MV-4-11 (cell line): ENCODE results near the gene SLC4A2.
"Not testable (repeated sequence)": the region's sequence is repeated elsewhere in the genome, so short reads cannot be mapped to it uniquely, and the experiment has no call there.

Source experiments
- DNase-seq: peaks from one replicate; lab custom pipeline; 2025; lab: John Stamatoyannopoulos, UW

The SLC4A2 gene, protein sequence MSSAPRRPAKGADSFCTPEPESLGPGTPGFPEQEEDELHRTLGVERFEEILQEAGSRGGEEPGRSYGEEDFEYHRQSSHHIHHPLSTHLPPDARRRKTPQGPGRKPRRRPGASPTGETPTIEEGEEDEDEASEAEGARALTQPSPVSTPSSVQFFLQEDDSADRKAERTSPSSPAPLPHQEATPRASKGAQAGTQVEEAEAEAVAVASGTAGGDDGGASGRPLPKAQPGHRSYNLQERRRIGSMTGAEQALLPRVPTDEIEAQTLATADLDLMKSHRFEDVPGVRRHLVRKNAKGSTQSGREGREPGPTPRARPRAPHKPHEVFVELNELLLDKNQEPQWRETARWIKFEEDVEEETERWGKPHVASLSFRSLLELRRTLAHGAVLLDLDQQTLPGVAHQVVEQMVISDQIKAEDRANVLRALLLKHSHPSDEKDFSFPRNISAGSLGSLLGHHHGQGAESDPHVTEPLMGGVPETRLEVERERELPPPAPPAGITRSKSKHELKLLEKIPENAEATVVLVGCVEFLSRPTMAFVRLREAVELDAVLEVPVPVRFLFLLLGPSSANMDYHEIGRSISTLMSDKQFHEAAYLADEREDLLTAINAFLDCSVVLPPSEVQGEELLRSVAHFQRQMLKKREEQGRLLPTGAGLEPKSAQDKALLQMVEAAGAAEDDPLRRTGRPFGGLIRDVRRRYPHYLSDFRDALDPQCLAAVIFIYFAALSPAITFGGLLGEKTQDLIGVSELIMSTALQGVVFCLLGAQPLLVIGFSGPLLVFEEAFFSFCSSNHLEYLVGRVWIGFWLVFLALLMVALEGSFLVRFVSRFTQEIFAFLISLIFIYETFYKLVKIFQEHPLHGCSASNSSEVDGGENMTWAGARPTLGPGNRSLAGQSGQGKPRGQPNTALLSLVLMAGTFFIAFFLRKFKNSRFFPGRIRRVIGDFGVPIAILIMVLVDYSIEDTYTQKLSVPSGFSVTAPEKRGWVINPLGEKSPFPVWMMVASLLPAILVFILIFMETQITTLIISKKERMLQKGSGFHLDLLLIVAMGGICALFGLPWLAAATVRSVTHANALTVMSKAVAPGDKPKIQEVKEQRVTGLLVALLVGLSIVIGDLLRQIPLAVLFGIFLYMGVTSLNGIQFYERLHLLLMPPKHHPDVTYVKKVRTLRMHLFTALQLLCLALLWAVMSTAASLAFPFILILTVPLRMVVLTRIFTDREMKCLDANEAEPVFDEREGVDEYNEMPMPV

DNA sequence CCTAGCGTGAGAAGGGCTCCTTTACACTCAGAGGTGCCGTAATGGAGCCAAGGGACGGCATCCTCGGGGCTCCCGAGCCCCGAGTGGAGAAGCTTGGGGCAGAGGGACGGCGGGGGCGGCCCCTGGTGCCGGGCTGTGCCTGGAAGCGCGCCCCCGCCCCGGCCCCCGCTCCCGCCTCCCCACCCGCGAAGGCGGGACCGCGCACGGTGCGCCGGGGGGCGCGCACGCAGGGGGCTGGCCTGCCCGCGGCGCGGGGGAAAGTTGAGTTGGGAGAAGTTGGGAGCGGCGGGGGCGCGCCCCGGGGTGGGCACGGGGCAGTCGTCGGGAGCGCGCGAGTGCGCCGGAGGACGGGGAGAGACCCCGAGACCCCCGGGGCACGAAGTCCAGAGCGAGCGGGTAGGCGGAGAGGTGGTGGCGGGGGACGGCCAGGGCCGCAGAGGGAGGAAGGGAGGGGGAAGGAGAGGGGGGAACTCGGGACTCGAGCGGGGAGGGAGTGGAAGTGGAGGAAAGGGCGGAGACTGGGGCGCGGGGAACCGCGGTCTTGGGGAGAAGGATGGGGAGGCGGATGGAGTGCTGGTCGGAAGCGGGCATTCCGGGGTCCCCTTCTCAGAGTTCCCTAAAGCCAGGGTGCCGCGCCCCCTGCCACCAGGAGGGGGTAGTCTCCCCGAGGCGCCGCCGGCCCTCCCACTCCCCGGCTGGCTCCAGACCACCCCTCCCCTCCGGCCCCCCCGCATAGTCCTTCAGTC lies at the start of gene SLC4A2:
TSS of gene SLC4A2 (plus strand) at position 223 of the 746 bp plus-strand sequence. CDS start 2,399 bp downstream, outside the sequence.
- DNase-seq = peak; percentile 59

GRCh38 chr7:151010037-151010306 lies 49.4 kb upstream of the SLC4A2 start:
- DNase-seq = no peak

GRCh38 chr7:151010307-151011096 lies 48.9 kb upstream of the SLC4A2 start:
- DNase-seq = peak; percentile 36

DNA sequence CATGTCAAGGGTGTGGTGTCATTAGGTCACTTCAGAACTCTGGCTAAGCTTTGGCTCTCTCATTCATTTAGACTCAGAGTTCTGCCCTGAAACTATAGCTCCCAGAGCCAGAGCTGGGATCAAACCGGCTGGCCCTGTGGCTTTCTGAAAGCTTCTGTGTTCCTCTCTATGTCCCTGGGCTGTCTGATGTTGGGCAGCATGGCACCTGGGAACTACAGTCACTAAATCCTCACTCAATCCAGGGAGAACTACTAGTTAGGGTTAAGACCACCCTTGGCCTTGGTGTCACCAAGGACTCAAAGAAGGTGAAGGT lies 48.3 kb upstream of the SLC4A2 start:
- DNase-seq = peak; percentile 50

DNA sequence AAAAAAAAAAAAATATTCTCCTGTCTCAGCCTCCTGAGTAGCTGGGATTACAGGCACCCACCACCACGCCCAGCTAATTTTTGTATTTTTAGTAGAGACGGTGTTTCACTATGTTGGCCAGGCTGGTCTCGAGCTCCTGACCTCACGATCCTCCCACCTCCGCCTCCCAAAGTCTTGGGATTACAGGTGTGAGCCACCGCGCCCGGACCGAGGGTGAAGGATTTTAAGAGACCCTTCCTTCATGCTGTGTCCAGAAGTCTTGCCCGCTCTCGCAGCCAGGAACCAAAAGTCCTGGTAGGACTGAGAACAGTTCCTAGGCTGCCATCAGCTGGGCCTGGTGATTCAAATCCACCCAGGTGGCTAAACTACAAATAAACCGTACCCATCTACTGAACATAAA lies 47.8 kb upstream of the SLC4A2 start:
- not testable (repeated sequence) for DNase-seq

DNA sequence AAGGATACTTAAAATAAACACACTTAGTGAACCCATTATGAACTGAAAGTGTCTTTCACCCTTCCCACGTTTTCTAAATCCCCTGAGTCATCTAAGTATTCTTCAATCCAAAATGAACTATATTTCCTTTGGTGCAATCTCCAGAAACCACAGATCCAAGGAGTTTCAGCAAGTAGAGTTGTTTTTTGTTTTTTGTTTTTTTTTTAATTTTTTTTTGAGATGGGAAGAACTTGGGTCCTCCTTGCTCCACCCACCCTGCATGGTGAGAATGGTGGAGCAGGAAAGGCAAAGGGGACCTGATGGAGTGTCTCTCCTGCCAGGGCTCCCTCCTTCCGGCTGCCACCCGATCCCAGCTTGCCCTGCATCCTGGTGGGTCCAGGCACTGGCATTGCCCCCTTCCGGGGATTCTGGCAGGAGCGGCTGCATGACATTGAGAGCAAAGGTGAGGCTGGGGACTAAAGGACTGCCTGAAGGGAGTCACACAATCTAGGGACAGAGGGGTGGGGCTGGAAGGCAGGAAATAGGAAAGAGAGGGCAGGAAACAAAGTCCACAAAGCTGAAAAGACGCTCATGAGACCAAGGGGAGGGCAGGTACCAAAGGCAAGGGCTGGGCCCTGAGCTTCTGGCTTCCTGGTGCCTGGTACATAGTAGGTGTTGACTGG lies 47.2 kb upstream of the SLC4A2 start:
- DNase-seq = no peak

- no peak for DNase-seq
Observed at GRCh38 chr7:151012911-151013347, 46.5 kb upstream of the SLC4A2 start.

GRCh38 chr7:151013356-151013732 lies 46.0 kb upstream of the SLC4A2 start:
- no peak for DNase-seq

- peak; percentile 71 for DNase-seq
Observed at GRCh38 chr7:151013733-151014497, 45.5 kb upstream of the SLC4A2 start.

GRCh38 chr7:151014950-151015349 lies 44.4 kb upstream of the SLC4A2 start:
- DNase-seq = no peak

- DNase-seq = no peak
Observed at GRCh38 chr7:151015967-151016366, 43.4 kb upstream of the SLC4A2 start.

DNA sequence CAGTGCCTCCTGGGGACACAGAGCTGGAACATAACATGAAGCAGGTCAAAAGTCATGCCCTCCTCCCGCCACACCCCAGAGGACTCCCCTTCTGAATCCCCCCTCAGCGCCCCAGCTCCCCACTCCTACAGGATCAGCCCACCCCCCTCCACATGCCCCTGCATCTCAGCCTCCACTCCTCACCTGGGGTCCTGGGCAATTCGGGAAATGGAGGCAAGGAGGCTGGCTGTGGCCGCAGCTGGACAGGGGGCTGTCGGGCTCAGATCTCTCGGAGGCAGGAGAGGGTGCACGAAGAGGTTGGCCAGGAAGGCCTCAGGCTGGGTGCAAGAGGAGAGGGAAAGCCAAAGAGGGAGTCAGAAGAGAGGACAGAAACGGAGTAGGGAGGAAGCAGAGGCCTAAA lies 42.9 kb upstream of the SLC4A2 start:
- no peak for DNase-seq

DNA sequence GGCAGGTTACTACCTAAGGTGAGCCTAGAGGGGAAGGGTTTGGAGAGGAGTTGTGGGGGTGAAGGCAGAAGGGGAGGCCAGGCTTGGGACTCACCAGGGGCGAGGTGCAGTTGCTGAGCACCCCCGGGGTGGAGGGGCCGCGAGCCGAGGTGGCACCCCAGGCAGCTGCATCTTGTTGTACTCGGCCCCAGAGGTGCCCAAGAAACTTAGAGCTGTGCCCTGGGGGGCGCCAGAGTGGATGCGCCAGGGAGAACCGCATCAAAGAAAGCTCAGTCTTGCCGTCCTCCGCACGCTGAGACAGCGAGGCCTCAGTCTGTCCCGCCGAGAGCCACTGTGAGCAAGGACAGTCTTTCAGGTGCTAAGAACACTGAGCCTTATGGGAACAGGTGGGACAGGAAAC lies 42.4 kb upstream of the SLC4A2 start:
- DNase-seq = no peak

DNA sequence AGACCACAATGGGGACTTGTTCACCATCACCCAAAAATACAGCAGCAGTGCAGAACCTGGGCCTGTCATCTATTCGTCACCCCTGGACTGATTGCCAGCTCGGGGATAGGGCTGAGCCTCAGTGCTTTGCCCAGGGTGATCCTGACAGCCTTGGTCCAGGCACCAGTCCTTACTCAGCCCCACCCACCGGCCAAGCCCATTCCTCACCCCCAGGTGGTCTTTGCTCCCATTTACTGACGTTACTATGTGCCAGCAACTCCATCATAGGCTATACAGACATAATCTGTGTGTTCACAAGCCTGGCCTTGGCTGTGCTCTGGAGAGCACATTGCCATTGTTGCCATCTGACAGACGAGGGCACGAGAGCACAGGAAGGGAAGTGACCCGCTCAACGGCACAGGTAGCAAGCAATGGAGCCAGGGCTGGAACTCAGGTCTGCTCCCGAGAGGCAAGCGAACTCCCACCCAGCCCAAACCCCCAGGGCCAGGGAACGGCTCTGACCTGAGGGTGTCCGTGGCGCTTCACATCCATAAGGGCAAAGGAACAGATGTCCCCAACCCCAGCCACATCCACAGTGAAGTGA lies 41.9 kb upstream of the SLC4A2 start:
- peak; percentile 30 for DNase-seq

DNA sequence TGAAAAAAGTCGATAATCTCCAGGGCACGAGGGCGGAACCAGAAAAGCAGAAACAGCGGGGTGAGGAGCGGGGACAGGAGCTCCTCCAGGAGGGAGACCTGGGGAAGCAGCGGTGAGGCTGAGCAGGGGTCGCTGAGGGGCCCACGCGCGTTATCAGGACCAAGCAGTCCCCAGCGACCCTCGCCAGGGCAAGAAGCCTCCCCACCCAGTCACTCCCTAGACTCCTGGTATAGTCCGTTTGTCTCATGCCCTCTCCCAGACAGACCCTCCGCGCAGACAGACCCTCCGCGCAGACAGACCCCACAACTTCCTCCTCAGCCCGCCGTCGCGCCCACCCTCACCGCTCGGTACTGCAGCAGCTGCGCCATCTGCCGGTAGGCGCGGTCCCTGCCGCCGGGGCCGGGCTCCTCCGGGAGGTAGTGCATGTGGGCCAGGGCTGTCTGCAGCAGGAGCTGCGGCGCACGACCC lies 41.4 kb upstream of the SLC4A2 start:
- DNase-seq = peak; percentile 44

DNA sequence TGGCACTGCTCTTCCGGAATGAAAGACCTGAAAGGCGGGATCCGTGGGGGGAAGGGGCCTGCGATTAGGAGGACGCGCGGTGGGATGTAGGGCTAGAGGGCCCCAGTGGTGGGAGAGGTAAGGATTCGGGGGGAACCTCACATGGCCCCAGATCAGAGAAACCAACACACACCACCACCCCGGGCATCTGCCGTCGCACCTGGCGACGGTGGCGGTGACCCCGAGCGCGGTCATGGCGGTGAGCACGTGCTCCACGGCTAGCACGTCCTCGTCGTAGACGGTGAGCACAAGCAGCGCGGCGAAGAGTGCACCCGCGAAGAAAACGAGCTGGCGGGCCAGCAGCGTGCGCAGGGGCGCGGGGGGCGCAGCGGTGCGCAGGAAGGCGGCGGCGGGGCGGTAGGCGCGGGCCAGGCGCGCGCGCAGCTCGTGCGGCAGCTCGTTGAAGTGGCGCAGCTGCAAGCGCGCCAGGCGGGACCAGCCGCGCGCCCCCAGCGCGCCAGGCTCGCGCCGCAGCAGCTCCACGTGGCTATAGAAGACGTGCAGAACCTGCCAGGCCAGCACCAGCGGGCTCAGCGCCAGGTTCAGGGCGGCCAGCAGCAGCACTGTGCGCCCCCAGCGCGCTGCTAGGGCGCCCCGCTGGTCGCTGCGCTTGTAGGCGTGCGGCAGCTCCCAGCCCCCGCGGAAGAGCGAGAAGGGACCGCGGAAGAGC lies 40.8 kb upstream of the SLC4A2 start:
- DNase-seq = no peak

DNA sequence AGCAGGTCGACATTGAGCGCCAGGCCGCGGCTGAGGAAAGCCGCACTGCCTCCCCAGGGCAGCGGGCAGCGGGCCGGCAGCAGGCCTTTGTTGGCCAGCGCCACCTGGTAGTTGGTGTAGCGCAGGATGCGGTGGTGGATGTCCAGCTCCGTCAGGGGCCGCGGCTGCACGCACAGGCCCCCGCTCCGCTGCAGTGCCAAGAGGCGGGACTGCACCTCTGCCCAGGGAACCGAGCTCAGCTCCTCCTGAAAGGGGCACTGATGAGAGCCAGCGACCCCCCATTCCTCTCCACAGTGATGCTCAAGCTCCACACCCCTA lies 40.3 kb upstream of the SLC4A2 start:
- DNase-seq = no peak

- no peak for DNase-seq
Observed at GRCh38 chr7:151020231-151020630, 39.2 kb upstream of the SLC4A2 start.

- no peak for DNase-seq
Observed at GRCh38 chr7:151023232-151023631, 36.2 kb upstream of the SLC4A2 start.
